GM18868 (cell line): ENCODE results near the gene C22orf39.
"Not testable (repeated sequence)": the region's sequence is repeated elsewhere in the genome, so short reads cannot be mapped to it uniquely, and the experiment has no call there.

ENCODE experiments used
- ATAC-seq: cut with Tn5 transposase; IDR thresholded peaks from one replicate; pipeline ENCODE4 v1.9.1; 2021; ENCODE audit warnings: mild to moderate bottlenecking, moderate library complexity; ENCODE audit not compliant: unreplicated experiment

C22orf39 gene

DNA sequence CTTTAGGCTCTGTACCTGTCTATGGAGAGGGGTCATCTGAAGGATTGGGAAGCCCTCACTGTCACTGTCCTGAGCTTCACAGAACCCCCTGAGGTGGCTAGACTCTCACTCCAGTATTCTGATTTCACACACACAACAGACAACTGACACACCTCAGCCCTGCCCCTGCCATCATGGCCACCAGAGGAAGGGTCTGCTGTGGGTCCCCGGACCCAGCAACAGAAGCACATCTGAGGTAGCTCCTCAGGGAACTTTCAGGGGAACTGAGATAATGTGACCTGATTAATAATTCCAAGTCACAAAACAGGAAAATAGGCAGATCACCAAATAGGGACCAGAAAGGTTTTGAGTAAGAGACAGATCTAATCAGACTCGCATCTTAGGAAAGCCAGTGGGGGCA lies 7.5 kb upstream of the C22orf39 start:
- ATAC-seq, result no peak

DNA sequence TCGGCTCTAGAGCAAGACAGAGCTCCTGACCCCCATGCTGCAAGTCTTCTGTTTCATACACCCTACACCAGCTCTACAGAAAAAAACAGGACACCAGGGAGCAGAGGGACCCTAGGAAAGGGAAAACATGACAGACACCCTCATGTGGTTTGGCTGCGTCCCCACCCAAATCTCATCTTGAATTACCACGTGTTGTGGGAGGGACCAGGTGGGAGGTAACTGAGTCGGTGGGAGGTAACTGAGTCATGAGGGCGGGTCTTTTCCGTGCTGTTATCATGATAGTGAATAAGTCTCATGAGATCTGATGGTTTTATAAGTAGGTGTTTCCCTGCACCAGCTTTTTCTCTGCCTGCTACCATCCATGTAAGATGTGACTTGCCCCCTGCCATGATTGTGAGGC lies 6.6 kb upstream of the C22orf39 start:
- ATAC-seq, result no peak

DNA sequence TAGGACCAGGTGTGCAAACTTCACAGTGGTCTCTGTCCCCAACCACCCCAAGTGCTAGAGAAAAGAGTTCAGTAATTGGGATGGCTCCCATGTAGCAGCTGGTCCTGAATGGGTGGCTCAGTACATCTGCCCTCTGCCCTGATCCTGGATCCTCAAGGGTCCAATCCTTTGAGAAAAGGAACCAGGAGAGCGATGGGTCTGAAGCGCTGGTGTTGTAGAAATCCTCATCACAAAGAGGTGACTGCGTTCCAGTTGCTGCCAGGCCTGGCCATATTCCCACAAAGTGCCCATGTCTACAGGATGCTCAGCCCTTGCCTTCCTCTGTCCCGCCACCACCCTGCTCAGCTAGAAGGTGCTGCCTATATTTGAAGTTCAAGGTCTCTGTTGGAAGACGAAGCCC lies 6.2 kb upstream of the C22orf39 start:
- ATAC-seq, result no peak

DNA sequence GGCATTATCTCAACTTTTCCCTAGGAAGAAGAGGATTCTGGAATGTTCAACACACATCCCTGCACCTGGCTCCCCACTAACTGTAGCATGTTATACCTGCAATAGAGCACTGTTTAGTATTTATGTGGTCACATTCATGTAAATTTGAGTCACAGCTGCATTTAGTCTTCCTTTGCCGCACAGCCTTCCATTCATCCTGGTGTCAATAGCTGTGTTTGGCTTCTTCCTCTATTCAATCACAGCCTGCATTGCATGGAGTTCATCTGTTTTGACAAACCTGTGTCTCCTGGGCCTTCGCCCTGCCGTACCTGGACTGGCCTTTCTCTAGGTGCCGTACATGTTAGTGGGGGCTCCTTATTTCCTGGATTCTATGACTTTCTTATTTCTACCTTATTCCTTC lies 4.1 kb upstream of the C22orf39 start:
- no peak for ATAC-seq

DNA sequence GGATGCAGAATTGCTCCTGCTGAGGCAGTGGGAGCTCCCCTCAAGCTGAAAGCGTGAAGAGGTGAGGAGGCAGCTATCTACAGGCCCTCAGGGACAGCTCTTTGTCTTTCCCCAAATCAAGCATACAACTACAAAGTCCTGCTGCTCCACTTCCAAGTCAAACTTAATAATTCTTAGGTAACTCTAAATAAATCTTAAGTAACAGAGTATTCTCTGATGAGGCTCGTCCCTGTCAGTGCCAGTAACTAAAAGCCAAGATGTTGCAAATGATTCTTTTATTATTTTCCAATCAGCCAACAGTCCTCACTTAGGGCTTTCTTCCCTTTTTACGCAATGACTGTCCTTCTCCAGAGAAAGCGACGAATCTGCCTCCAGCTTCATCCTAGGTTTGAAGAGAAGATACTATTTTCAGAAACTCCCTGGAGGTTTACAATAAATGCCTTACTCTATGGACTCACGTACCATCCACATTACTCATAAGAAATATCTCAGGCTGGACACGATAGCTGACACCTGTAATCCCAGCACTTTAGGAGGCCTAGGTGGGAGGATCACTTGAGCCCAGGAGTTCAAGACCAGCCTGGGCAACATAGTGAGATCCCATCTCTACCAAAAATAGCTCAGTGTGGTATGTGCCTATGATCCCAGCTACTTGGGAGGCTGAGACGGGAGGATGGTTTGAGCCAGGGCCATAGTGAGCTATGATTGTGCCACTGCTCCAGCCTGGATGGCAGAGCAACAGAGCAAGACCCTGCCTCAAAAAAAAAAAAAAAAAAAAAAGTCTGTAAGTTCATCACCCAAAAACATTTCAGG lies 3.1 kb upstream of the C22orf39 start:
- no peak for ATAC-seq

DNA sequence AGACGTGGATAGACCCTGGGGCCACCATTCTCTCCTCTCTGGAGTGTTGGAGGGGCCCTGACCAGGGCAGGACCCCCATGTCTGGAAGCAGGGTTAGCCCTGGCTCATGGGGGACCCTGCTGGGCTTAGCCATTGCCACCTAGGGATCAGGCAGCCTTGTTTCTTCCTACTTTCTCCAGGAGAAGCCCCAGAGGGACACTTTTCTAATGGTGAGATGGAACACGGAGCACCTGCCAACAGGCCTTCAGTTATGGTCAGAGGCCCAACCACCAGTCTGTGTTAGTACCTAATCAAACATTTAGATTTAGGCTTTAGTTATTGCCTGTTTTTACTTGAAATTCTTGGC lies 1.9 kb upstream of the C22orf39 start:
- no peak for ATAC-seq

DNA sequence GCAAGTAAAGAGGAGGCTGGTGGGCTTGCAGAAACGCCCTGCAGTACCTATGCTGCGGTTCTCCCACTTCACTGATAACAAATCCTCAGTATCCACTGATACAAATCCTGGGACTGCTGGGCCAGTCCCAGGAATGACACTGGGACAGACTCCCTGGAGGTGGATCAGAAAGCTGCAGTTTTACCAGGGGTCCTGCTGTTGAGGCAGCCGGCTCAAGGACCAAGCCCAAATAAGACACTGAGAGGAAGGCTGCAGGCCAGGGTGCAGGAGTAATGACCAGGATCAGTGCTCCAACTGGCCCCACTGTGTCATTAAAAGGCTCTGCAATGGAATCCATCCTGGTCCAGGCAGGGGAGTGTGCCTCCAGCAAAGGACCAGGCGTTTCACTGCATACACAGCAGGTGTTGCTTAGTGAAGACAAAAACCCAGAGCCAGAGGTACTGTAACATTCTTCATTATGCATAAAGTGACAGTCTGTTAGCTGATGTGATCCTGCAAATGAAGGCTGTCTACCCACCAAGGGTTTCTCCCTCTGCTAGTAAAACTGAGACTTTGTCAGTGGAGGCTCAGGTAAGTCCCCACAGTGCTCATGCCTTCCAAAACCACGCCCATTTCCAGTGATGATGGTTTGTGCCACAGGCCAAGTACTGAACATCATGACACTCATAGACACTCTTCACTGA lies 1.4 kb upstream of the C22orf39 start:
- peak; percentile 45 for ATAC-seq

DNA sequence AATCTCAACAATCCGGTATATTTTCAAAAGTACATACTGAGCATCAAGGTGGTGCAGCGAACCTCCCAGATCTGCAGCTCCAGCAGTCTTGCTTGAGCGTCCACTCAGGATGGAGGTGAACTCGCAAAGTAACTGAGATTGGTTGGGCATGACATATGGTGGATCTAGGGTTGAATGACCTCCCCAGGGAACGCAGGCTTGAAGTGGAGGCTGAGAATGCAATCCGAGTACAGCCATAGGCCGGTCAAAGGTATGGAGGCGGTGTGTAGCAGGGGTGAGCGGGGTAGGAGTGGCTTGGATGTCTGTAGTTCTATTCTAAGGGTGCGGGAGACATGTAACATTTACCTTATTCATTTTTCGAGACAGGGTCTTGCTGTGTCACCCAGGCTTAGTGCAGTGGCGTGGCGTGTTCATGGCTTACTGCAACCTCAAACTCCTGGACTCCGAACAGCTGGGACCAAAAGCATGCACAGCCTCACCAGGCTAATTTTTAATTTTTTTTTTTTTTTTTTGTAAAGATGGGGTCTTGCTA lies 631 bp upstream of the C22orf39 start:
- ATAC-seq, result peak; percentile 43

DNA sequence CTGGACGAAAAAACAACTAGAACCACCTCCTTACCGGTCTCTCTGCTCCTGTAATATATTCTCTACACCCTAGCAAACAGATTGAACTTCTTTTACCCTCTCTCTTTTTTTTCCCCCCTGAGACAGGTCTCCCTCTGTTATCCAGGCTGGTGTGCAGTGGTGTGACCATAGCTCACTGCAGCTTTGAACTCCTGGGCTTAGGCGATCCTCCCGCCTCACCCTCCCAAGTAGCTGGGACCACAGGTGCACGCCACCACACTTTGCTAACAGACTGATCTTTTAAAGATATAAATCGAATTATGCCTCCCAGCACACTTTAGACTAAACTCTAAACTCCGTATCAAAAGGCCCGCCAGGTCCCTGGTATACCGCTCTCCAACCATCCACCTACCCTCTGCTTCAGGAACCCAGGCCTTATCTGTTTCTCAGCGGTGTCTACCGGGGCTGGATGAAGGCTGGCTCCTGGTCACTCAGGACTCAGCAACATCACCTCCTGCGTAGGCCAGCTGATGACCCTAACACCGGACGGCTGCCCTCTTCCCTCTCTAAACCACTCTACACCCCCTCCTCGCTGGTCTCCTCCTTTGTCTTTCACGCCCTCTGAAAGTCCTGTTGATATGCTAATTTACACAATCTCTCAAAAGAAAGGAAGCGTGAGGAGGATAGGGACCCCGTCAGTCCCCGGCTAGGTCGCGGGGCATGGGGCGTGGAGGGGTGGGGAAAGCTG lies 745 bp downstream of the C22orf39 start:
- no peak for ATAC-seq

DNA sequence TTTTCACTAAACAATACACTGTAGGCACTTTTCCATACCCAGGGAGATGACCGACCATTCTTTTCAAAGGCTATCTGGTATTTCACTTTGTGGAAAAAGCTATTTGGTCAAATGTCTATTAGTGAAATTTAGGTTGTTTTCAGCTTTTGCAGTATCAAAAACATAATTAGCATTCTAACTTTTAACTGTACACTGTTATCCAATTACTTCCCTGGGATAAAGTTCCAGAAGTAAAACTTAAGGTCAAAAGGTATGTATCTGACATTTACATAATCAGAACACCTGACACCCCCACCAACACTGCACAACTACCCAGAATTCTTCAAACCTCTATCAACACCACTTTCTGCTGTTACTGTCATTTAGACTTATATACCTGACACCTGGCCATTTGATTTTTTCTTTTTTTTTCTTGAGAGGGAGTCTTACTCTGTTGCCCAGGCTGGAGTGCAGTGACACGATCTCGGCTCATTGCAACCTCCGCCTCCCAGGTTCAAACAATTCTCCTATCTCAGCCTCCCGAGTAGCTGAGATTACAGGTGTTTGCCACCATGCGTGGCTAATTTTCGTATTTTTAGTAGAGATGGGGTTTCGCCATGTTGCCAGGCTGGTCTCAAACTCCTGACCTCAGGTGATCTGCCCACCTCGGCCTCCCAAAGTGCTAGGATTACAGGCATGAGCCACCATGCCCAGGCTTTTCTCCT lies 2.1 kb downstream of the C22orf39 start:
- ATAC-seq, result not testable (repeated sequence)

DNA sequence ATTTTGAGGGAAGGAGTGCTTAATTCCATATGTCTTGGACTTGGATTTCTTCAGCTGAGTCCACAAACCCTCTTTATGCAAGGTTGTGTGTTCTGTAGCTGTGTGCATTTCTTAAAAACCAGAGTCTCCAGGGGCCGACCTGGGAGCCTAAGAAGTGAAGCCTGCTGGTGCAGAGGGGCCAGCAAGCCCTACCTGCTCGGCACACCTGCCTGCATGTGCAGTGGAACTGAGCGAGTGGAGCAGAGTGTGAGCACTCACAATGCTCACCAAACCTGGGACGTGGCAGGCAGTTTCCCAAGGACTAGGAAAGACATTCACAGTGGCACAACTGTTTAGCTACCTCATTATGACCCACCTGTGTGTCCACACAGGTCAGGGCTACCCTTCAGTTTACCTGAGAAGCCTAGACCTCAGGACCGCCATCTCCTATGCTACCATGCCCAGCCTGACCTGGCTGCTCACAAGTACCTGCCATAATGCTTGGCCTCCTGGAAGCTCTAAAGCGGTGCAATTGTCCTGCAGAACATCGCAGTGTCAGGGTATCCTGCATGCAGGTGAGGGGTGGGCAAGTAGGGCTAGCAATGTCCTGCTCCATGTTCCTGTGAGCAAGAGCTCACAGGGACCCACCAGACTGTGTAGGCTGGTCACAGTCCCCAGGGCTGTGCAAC lies 3.8 kb downstream of the C22orf39 start:
- no peak for ATAC-seq

DNA sequence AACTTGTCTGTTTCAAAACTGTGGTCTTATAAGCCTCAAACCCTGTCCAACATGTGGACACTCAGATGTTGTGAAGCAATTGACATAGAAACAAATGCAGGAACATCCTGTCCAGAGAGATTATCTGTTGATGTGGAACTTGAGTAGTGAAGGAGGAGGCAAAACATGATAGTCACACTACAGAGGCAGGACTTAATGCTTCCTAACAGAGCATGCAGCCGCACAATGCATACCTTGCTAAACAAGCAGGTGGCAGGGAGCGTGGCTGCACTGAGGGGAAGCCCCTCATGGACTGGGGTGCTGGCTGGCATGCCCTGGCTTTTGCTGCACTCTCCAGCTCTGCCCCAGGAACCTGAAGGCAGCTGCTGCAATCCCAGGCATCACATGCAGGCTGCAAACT lies 5.3 kb downstream of the C22orf39 start:
- no peak for ATAC-seq

DNA sequence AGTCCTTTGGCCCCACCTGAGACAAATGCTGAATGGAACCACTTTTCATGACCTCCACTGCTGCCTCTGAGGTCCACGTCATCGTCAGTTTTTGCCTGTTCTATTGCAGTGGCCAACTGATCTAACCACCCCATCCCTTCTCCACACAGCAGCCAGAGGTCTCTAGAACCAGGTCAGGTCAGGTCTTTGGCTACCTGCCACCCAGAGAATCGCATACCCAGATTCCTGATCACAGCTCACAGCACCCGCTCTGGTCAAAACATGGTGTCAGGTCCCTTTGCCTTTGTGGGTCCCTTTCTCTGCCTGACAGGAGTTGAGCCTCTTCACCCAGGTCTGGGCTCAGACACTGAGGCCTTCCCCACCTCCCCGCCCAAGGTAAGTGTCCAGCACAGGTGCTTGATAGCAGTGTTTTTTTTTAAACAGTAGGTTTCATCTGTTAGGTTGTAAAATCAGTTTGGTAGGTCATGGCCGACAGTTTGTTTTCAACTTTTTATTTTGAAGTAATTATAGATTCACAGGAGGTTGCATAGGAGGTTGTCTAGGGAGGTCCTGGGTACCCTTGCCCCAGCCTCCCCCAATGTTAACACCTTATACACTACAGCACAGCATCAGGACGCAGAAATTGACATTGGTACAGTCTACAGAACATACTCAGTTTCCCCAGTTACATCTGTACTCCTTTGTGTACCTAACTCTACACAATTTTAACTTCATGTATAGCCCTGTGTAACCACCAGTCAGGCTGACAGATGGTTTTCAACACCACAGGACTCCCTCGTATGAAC lies 6.9 kb downstream of the C22orf39 start:
- ATAC-seq, result no peak

DNA sequence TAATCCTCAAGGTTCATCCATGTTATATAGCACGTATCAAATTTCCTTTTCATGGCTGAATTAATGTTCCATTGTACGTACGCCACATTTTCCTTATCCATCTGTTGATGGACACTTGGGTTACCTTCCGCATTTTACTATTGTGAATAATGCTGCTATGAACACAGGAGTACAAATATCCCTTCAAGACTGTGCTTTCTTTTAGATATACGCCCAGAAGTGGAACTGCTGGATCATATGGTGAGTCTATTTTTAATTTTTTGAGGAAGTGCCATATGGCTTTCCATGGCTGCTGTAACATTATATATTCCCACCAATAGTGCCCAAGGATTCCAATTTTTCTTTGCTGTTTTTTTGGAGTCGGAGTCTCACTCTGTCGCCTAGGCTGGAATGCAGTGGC lies 9.2 kb downstream of the C22orf39 start:
- ATAC-seq, result no peak

DNA sequence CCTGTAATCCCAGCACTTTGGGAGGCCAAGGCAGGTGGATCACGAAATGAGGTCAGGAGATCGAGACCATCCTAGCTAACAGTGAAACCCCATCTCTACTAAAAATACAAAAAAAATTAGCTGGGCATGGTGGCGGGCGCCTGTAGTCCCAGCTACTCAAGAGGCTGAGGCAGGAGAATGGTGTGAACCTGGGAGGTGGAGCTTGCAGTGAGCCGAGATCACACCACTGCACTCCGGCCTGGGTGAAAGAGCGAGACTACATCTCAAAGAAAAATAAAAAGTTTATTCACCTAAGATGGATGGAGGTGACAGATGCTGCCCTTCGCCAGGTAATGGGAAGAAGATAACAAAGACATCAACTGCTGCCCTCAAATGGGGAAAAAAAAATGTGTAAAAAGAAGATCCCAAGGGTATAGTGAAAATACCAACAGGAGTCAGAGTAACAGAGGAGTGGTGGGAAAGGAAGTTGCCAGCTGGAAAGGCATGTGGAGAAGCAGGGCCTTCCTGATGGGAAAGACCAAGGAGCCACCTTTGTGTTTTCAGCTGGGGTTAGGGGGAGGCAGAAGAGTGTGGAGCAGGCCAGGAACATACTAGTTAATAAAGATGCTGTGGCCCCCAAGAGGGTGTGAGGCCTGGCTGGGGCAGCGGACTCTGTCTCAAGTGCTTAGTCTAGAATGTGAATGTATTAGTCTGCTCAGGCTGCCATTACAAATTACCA lies 10.9 kb downstream of the C22orf39 start:
- ATAC-seq, result not testable (repeated sequence)

DNA sequence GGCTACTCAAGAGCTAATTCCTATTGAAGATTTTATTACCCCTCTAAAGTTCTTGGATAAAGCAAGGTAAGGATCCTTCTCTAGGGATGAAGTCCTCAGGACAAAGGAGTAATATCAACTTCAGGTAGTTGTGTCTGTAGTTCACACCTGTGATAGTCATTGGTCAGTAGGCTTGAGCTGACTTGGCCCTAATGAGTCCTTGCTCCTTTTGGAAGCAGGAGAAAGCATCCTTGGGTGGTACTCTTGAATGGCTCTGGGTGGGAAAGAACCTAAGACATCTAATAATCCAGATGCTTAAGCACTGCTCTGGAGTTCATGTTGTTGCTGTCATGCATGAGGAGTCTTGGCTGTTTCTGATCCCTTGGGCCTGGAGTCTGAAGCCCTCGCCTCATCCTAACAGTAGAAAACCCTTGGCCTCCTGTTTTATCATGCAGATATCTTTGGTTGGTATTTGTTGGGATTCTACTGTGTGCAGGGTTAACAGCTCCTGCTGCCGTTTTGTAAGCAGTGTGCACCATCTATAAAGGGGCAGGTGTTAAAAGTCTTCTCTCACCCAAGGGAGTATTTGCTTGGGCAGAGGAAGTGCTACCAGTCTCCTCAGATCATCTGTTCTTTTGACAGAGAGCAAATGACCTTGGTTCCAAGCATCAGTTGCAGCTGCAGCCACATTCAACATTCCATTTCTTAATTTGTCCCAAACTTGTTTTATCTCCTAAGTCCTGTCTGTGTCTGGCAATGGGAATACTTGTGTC lies 12.5 kb downstream of the C22orf39 start:
- no peak for ATAC-seq

DNA sequence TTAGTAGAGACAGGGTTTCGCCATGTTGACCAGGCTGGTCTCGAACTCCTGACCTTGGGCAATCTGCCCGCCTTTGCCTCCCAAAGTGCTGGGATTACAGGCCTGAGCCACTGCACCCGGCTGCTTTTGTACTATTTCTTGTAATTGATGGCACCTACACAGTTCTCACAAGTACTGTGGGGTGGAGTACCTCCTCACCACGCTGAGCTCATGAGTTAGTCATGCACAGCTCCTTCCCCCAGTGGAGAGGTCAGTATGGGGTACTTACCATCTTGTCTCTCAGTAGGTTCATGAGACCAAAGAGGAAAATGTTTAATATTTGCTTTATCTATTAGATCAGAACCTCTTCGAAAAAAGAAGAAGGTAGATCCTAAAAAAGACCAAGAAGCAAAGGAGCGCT lies 13.1 kb downstream of the C22orf39 start:
- ATAC-seq, result no peak

DNA sequence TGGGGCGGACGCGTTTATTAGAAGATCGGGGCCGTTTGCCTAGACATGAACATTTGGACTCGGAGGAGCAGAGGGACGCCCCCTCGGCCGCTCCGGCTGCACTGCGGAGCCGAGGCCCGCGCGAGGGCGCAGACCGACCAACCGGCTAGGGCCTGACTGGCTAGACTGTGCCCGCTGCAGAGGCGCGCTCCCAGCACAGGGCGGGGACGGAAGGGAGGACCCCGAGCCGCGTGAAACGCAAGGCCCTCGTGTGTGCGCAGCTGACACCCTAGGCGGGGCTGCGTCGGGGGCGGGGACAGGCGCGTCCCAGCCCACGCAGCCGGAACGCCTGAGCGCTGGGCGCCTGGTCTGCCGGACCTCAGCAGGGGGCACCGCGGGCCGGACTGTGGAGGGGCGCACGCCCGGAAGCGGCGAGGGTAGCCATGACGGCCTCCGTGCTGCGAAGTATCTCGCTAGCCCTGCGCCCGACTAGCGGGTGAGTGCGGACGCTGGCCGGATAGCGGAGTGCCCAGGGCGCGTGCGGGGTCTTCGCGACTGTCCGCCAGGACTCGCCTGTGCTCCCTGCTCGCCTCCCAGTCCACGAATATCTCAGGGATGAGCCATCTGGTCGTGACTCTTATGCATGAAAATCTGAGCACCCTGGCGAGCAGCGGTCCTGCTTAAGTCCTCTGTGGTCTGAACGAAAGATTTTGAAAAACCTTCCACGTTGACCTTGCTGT lies 15.2 kb downstream of the C22orf39 start, which contains the start of gene MRPL40:
Gene MRPL40 (plus strand): TSS at position 413 of the 719 bp plus-strand sequence. CDS start 10 bp downstream, at position 423.
- peak; percentile 82 for ATAC-seq
